ENCODE measurements around the gene MED12L.

- TF ChIP-seq GATA2 (IDR thresholded peaks at IDR 0.05; ENCODE audit: low read depth, low read length) = no peak
- TF ChIP-seq GATA3 (IDR thresholded peaks at IDR 0.05; ENCODE audit: low read depth, low read length) = no peak
These were observed 227.5 kb downstream of the MED12L start for GRCh38 chr3:151312972-151313371.
